A172 (cell line): ENCODE measurements around the gene TAF5L. TPM values are rescaled to one million over a fixed set of nuclear protein-coding genes. Genes with fewer than 3 reads are reported as not detected.
A peak's percentile ranks its signal among the peaks of the same experiment; 100 is the strongest.
"Not testable (repeated sequence)": the region's sequence is repeated elsewhere in the genome, so short reads cannot be mapped to it uniquely, and the experiment has no call there.

ENCODE experiments used
- DNase-seq: peaks from one replicate; pipeline ENCODE4 v3.0.0-alpha.2; 2015; ENCODE audit warnings: low spot score
- total RNA-seq: library from RNA; depleted of rRNA; stranded (reverse); fragments of >200 nt; shearing (Covaris generic); gene quantifications from 2 replicates; pipeline ENCODE4 v1.2.3, GENCODE V29; 2014

TAF5L gene
- total RNA-seq, 1 experiment from 2014 or later, result 24.4 TPM

DNA sequence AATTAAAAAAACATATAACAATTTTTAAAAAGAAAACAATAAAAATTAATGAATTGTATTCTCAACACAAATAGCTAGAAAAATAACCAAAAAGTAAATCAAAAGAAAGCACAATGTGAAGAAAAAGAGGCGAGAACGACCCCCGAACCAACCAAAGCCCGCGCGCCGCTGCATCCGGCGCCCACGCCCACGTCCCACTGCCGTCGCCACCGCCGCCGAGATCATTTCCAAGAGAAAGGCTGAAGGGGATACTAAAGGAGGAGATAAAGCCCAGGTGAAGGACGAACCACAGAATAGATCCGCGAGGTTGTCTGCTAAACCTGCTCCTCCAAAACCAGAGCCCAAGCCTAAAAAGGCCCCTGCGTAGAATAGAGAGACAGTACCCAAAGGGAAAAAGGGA is 55.6 kb downstream of the TAF5L start:
- no peak for DNase-seq

GRCh38 chr1:229567109-229567868 is 58.6 kb downstream of the TAF5L start:
- DNase-seq, result no peak

- DNase-seq, result peak; percentile 25
Measured at GRCh38 chr1:229563701-229564100, 62.2 kb downstream of the TAF5L start.

GRCh38 chr1:229563241-229563640 is 62.7 kb downstream of the TAF5L start:
- no peak for DNase-seq

DNA sequence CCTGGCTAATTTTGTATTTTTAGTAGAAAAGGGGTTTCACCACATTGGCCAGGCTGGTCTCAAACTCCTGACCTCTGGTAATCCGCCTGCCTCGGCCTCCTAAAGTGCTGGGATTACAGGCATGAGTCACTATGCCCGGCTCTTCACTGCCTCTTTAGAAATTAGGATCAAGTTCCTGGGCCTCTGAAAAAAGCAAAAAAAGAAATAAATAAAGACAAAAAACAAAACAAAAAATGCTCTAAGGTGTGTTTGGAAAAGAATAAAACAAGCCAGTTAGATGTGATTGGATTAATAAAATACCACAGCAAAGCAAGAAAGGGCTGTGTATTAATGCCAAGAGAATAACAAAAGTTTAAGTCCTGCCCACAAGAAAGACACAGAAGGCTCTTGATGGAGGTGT is 63.2 kb downstream of the TAF5L start:
- no peak for DNase-seq

DNA sequence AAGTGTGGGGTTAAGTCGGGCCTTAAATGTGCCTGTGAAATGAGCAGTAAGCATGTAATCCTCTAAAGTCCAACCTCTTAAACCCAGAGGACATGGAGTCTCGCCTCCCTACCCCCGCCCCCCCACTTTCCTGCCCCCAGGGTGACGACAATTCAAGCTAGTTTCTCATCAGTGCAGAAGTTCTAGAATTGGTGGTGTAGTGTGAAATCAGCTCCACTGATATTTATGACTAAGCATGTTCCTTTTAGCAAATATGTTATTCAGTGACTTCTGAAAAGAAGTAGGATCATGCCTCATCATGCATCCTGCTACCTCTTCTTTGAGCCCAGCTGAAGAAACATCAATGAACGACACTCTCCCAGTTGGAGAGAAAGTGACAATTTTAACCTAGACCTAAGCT is 64.8 kb downstream of the TAF5L start:
- no peak for DNase-seq

DNA sequence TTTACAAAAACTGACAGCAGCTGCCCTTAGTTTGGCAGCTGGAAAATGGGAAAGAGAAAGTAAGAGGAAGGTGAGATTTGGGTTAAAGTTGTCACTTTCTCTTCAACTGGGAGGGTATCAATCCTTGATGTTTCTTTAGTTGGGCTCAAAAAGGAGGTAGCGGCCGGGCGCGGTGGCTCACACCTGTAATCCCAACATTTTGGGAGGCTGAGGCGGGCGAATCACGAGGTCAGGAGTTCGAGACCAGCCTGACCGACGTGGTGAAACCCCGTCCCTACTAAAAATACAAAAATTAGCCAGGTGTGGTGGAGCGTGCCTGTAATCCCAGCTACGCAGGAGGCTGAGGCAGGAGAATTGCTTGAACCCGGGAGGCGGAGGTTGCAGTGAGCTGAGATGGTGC is 65.8 kb downstream of the TAF5L start:
- not testable (repeated sequence) for DNase-seq

- DNase-seq, result not testable (repeated sequence)
Measured at GRCh38 chr1:229559336-229559801, 66.6 kb downstream of the TAF5L start.

DNA sequence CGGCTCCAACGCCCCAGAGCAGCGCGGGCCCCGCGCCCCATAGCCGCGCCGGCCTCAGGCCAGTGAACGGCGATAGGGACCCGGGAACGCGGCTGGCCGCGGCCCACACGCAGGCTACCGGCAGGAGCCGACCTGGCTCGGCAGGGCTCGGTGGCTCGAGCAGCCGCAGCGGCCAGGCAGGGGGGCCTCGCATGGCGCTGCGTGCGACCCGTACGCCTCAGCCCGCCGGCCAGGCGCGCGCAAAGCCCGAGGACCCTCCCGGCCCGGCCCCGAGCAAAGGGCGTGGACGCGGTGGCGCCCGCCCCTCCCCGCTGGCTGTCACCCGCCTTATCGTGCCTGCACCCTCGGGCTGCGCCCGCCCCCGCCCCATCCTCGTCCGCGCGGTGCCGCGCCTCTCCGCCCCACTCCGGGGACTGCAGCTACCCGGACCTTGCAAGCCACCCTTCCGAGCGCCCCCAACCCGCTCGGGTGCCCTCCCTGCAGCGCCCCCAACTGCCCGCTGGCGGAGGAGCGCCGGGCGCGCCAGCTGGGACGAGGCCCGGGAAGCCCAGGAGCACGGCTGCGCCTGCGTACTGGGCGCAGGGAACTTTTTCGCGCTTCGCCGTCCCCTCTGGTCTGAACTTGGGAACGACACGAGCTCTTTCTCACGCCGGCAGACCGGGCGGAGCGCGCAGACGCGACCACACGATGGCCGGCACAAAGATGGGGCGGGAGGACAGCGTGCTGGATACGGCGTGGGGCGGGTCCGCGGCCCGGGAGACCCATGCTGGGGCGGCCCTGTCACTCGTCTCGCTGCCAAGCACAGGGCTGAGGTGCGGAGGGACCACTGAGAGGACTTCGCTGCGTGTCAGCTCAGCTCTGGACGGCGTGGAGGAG is 67.2 kb downstream of the TAF5L start, which contains the start of gene ABCB10:
Gene ABCB10 (minus strand): TSS at position 248 of the 876 bp plus-strand sequence. CDS start 55 bp downstream, at position 193.
- peak; percentile 96 for DNase-seq

GRCh38 chr1:229557913-229558414 is 68.0 kb downstream of the TAF5L start:
- DNase-seq, result peak; percentile 9

- DNase-seq, result no peak
Measured at GRCh38 chr1:229557200-229557850, 68.6 kb downstream of the TAF5L start.

- DNase-seq, result no peak
Measured at GRCh38 chr1:229554886-229555621, 70.9 kb downstream of the TAF5L start.

GRCh38 chr1:229553621-229554130 is 72.2 kb downstream of the TAF5L start:
- DNase-seq, result no peak

- DNase-seq, result no peak
Measured at GRCh38 chr1:229552732-229553131, 73.2 kb downstream of the TAF5L start.

DNA sequence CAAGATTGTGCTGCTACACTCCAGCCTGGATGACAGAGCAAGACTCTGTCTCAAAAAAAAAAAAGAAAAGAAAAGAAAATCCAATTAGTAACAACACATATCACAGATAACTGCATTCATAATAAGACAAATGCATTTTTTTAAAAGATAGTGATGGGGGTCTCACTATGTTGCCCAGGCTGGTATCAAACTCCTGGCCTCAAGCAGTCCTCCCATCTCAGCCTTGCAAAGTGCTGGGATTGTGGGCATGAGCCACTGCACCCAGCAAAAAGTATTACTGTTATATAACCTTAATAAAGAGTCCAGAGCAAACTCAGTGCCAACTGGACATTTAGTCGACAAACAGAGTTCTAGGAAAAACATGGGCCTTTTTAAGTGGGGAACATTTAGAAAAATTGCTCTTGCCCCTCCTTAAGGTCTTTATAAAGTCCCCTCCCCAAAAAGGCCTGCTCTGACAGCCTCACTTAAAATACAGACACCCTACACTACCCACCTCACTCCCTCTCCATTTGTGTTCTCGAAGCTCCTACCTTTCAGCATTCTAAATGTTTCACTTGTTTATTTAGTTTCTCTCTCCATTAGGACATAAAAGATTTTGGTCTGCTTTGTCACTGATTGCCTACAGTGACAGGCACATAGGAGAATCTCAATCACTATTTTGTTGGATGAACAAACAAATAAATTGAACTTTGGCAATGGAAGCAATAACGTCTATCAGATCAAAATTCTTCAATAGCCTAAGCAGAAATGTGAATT is 74.9 kb downstream of the TAF5L start:
- DNase-seq, result no peak

DNA sequence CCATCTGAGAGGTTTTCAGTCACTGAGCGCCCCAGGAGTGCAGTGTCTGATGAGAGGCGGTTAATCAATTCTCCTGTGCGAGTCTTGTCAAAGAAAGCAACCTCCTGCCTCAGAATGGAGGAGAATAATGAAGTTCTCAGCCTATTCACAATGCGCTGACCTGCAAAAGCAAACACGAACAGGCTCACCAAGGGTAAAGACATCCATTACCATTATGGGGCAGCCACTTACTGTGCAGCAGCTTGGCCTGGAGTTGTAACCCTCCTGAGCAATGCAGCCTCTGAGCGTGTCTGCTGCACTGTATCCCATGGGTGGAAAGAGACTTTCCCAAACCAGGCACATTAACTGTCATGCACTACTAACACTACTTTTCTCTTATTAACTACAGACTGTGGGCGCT is 78.4 kb downstream of the TAF5L start:
- no peak for DNase-seq

GRCh38 chr1:229544587-229544986 is 81.3 kb downstream of the TAF5L start:
- no peak for DNase-seq
